Brain pericyte (primary cell): ENCODE measurements around the gene SHANK1.
A peak's percentile ranks its signal among the peaks of the same experiment; 100 is the strongest.

Experiments used
- DNase-seq: peaks from one replicate; pipeline ENCODE4 v3.0.0-alpha.2; 2012; ENCODE audit warnings: low read depth, low spot score

SHANK1 gene

GRCh38 chr19:50728084-50728737 lies 8.6 kb upstream of the SHANK1 start:
- no peak for DNase-seq

GRCh38 chr19:50725911-50726230 lies 6.3 kb upstream of the SHANK1 start:
- DNase-seq: no peak

- DNase-seq: no peak
Measured at GRCh38 chr19:50725218-50725910, 5.8 kb upstream of the SHANK1 start.

GRCh38 chr19:50724522-50725217 lies 5.1 kb upstream of the SHANK1 start:
- DNase-seq: peak; percentile 96

GRCh38 chr19:50723735-50724521 lies 4.3 kb upstream of the SHANK1 start:
- no peak for DNase-seq

GRCh38 chr19:50723069-50723468 lies 3.5 kb upstream of the SHANK1 start, which contains the start of gene CLEC11A:
CLEC11A (plus strand) TSS chr19:50723364; CDS start chr19:50723526, 162 bp downstream.
- no peak for DNase-seq

GRCh38 chr19:50722201-50723013 lies 2.8 kb upstream of the SHANK1 start:
- no peak for DNase-seq

GRCh38 chr19:50721441-50722137 lies 2.0 kb upstream of the SHANK1 start:
- no peak for DNase-seq

GRCh38 chr19:50720921-50721381 lies 1.3 kb upstream of the SHANK1 start:
- no peak for DNase-seq

GRCh38 chr19:50720181-50720920 lies 749 bp upstream of the SHANK1 start:
- no peak for DNase-seq

- no peak for DNase-seq
Measured at GRCh38 chr19:50719119-50719435, 525 bp downstream of the SHANK1 start.

- no peak for DNase-seq
Measured at GRCh38 chr19:50718255-50719118, 1.1 kb downstream of the SHANK1 start.

GRCh38 chr19:50717891-50718254 lies 1.7 kb downstream of the SHANK1 start:
- DNase-seq: no peak

GRCh38 chr19:50717026-50717723 lies 2.4 kb downstream of the SHANK1 start:
- no peak for DNase-seq

- DNase-seq: no peak
Measured at GRCh38 chr19:50716178-50717025, 3.2 kb downstream of the SHANK1 start.

GRCh38 chr19:50713556-50714236 lies 5.9 kb downstream of the SHANK1 start:
- no peak for DNase-seq

- DNase-seq: no peak
Measured at GRCh38 chr19:50712833-50713232, 6.8 kb downstream of the SHANK1 start.
